Astrocyte (in vitro differentiated cells and primary cell): ENCODE measurements around the gene TAF11L5. TPM values are rescaled to one million over a fixed set of nuclear protein-coding genes. Genes with fewer than 3 reads are reported as not detected.
"Not testable (repeated sequence)": the region's sequence is repeated elsewhere in the genome, so short reads cannot be mapped to it uniquely, and the experiment has no call there.

Source experiments
- DNase-seq: peaks from one replicate; pipeline ENCODE4 v3.0.0-alpha.2; 2010; ENCODE audit warnings: low read depth
- FAIRE-seq: peaks from 2 replicates; lab custom pipeline; 2011; peaks lifted over from hg19 to GRCh38; lab: Jason Lieb, UNC
- H2AFZ ChIP-seq: 2 replicates; pipeline ENCODE4 v1.6.0; 2012; ENCODE audit warnings: low read depth, low read length, inconsistent platforms
- H3K27ac ChIP-seq: 2 replicates; pipeline ENCODE4 v1.5.1; 2011; ENCODE audit warnings: low read depth, low read length, inconsistent platforms
- H3K27me3 ChIP-seq: 2 replicates; pipeline ENCODE4 v1.6.0; 2011; ENCODE audit warnings: low read length, inconsistent platforms; ENCODE audit not compliant: insufficient read depth
- H3K36me3 ChIP-seq: 2 replicates; pipeline ENCODE4 v1.5.1; 2011; ENCODE audit warnings: low read length, inconsistent platforms; ENCODE audit not compliant: insufficient read depth
- H3K4me1 ChIP-seq: 2 replicates; pipeline ENCODE4 v1.5.1; 2011; ENCODE audit warnings: low read length, inconsistent platforms; ENCODE audit not compliant: insufficient read depth
- H3K4me2 ChIP-seq: 2 replicates; pipeline ENCODE4 v1.6.0; 2012; ENCODE audit warnings: low read length, inconsistent platforms
- H3K4me3 ChIP-seq: 2 replicates; pipeline ENCODE4 v1.5.1; 2011; ENCODE audit warnings: low read depth, mild to moderate bottlenecking, low read length, inconsistent platforms; ENCODE audit not compliant: insufficient read depth
- H3K79me2 ChIP-seq: 2 replicates; pipeline ENCODE4 v1.6.0; 2012; ENCODE audit warnings: mild to moderate bottlenecking, low read length, inconsistent platforms; ENCODE audit not compliant: insufficient read depth
- H3K9ac ChIP-seq: 2 replicates; pipeline ENCODE4 v1.6.0; 2012; ENCODE audit warnings: mild to moderate bottlenecking, low read length, inconsistent platforms
- H3K9me3 ChIP-seq: 2 replicates; pipeline ENCODE4 v1.5.1; 2012; ENCODE audit warnings: low read depth, mild to moderate bottlenecking, low read length, inconsistent platforms; ENCODE audit not compliant: insufficient read depth
- H4K20me1 ChIP-seq: 2 replicates; pipeline ENCODE4 v1.6.0; 2012; ENCODE audit warnings: low read length, inconsistent platforms; ENCODE audit not compliant: insufficient read depth
- H3K27ac Mint-ChIP-seq: one replicate; pipeline ENCODE4 v1.8.0; 2021; ENCODE audit warnings: mild to moderate bottlenecking, mixed read lengths; ENCODE audit not compliant: unreplicated experiment
- H3K27me3 Mint-ChIP-seq: one replicate; pipeline ENCODE4 v1.8.0; 2021; ENCODE audit warnings: low read depth, mixed read lengths; ENCODE audit not compliant: unreplicated experiment
- H3K36me3 Mint-ChIP-seq: one replicate; pipeline ENCODE4 v1.8.0; 2021; ENCODE audit warnings: low read depth, mixed read lengths; ENCODE audit not compliant: unreplicated experiment
- H3K4me1 Mint-ChIP-seq: one replicate; pipeline ENCODE4 v1.8.0; 2021; ENCODE audit warnings: low read depth, mixed read lengths; ENCODE audit not compliant: unreplicated experiment
- H3K4me3 Mint-ChIP-seq: one replicate; pipeline ENCODE4 v1.8.0; 2021; ENCODE audit warnings: mild to moderate bottlenecking, moderate library complexity, mixed read lengths; ENCODE audit not compliant: unreplicated experiment
- H3K9me3 Mint-ChIP-seq: one replicate; pipeline ENCODE4 v1.8.0; 2021; ENCODE audit warnings: mild to moderate bottlenecking, mixed read lengths; ENCODE audit not compliant: unreplicated experiment
- total RNA-seq: library from RNA; stranded (reverse); gene quantifications from 2 replicates; pipeline ENCODE4 v1.2.1, GENCODE V29; 2021

The TAF11L5 gene
- total RNA-seq, 1 donor from 2014 or later = not detected

DNA sequence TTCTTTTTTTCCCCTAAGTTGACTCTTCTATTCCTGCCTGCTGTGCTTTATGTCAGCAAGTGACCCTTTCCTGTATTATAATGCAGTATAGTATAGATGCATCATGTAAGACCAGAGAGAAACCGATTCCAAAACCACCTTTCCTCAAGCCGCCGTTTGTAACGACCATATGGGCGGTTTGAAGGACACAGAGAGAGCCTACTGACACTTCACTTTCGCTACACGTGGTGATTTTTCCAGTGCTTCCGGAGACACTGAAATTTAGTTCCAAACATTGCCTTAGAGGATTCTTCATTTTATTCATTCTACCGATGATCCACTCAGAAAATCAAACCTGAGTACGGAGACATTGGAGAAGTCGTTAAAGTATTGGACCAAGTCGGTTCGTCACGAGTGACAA lies 5.5 kb upstream of the TAF11L5 start:
- H3K4me1 ChIP-seq, H3K36me3 Mint-ChIP-seq, H3K4me2 ChIP-seq, H3K9me3 Mint-ChIP-seq, H3K9ac ChIP-seq, H3K4me3 Mint-ChIP-seq, H3K27ac Mint-ChIP-seq, DNase-seq, H3K36me3 ChIP-seq, H3K9me3 ChIP-seq, H4K20me1 ChIP-seq, H3K27ac ChIP-seq, H3K79me2 ChIP-seq, H3K4me1 Mint-ChIP-seq, H2AFZ ChIP-seq, FAIRE-seq, H3K27me3 ChIP-seq, H3K27me3 Mint-ChIP-seq, H3K4me3 ChIP-seq: not testable (repeated sequence)

DNA sequence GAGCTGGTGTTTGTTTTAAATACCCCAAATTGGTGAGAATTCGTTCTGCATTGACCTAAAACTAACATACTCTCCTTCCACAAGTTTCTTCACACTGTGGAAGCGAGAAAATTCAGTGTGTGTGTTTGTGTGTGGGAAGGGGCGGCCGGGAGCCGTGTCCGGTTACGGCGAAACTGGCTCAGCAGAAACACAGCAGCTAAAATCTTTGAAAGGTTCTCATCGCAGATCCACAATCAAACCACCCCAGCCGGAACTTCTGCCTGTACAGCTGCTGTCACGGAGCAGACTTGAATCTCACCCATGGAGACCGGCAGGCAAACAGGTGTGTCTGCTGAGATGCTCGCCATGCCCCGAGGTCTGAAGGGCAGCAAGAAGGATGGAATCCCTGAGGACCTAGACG lies 3.5 kb upstream of the TAF11L5 start, which contains the start of gene TAF11L4:
TSS of gene TAF11L4 (plus strand) at position 301 of the 400 bp plus-strand sequence.
- H3K4me2 ChIP-seq, H3K9ac ChIP-seq, H3K4me1 Mint-ChIP-seq, H3K27ac Mint-ChIP-seq, H3K4me3 Mint-ChIP-seq, H3K9me3 ChIP-seq, H3K4me3 ChIP-seq, H3K27me3 ChIP-seq, FAIRE-seq, H3K9me3 Mint-ChIP-seq, H2AFZ ChIP-seq, H3K36me3 ChIP-seq, H3K4me1 ChIP-seq, H3K27me3 Mint-ChIP-seq, DNase-seq, H4K20me1 ChIP-seq, H3K36me3 Mint-ChIP-seq, H3K79me2 ChIP-seq, H3K27ac ChIP-seq: not testable (repeated sequence)

DNA sequence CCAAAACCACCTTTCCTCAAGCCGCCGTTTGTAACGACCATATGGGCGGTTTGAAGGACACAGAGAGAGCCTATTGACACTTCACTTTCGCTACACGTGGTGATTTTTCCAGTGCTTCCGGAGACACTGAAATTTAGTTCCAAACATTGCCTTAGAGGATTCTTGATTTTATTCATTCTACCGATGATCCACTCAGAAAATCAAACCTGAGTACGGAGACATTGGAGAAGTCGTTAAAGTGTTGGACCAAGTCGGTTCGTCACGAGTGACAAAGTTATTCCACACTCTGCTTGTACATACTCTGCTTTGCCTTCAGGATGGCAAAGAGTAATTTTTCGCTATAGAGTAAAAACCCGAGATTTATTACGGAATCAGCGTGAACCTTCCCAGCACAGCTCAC lies 1.5 kb downstream of the TAF11L5 start:
- not testable (repeated sequence) for H3K27ac ChIP-seq, FAIRE-seq, H3K4me1 ChIP-seq, H3K27ac Mint-ChIP-seq, H3K4me3 ChIP-seq, H3K9me3 Mint-ChIP-seq, H3K9me3 ChIP-seq, H3K27me3 Mint-ChIP-seq, H3K4me1 Mint-ChIP-seq, H4K20me1 ChIP-seq, H3K36me3 Mint-ChIP-seq, H3K4me3 Mint-ChIP-seq, H3K9ac ChIP-seq, H2AFZ ChIP-seq, H3K4me2 ChIP-seq, H3K79me2 ChIP-seq, H3K36me3 ChIP-seq, H3K27me3 ChIP-seq
- DNase-seq = peak; percentile 23

DNA sequence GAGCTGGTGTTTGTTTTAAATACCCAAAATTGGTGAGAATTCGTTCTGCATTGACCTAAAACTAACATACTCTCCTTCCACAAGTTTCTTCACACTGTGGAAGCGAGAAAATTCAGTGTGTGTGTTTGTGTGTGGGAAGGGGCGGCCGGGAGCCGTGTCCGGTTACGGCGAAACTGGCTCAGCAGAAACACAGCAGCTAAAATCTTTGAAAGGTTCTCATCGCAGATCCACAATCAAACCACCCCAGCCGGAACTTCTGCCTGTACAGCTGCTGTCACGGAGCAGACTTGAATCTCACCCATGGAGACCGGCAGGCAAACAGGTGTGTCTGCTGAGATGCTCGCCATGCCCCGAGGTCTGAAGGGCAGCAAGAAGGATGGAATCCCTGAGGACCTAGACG lies 3.3 kb downstream of the TAF11L5 start, which contains the start of gene TAF11L6:
TSS of gene TAF11L6 (plus strand) at position 301 of the 400 bp plus-strand sequence.
- H3K9ac ChIP-seq, H3K9me3 ChIP-seq, H3K4me3 Mint-ChIP-seq, FAIRE-seq, H3K27me3 ChIP-seq, H3K27me3 Mint-ChIP-seq, H3K4me1 ChIP-seq, H3K4me1 Mint-ChIP-seq, H4K20me1 ChIP-seq, H3K79me2 ChIP-seq, H3K27ac Mint-ChIP-seq, H3K36me3 Mint-ChIP-seq, H3K36me3 ChIP-seq, H3K9me3 Mint-ChIP-seq, H3K4me3 ChIP-seq, H3K27ac ChIP-seq, H2AFZ ChIP-seq, DNase-seq, H3K4me2 ChIP-seq: not testable (repeated sequence)

Other genes with a start within 250 kb of the TAF11L5 start
- gene TAF11L2, start 27.0 kb upstream of the TAF11L5 start, total RNA-seq = not detected in 2 replicates
- gene TAF11L3, start 6.9 kb upstream of the TAF11L5 start, total RNA-seq = not detected in 2 replicates
- gene TAF11L4, start 3.4 kb upstream of the TAF11L5 start, total RNA-seq = not detected in 2 replicates
- gene TAF11L6, start 3.4 kb downstream of the TAF11L5 start, total RNA-seq = not detected in 2 replicates
- gene TAF11L7, start 60.5 kb downstream of the TAF11L5 start, total RNA-seq = not detected in 2 replicates
- gene TAF11L8, start 65.7 kb downstream of the TAF11L5 start, total RNA-seq = not detected in 2 replicates
- not detected in 2 replicates for gene TAF11L9, start 69.2 kb downstream of the TAF11L5 start, total RNA-seq
- not detected in 2 replicates for gene TAF11L10, start 72.6 kb downstream of the TAF11L5 start, total RNA-seq
- 0.41 TPM in 1 of 2 replicates, not detected in the other for gene TAF11L11, start 78.9 kb downstream of the TAF11L5 start, total RNA-seq
- gene TAF11L12, start 85.2 kb downstream of the TAF11L5 start, total RNA-seq = 0.34 TPM in 1 of 2 replicates, not detected in the other
- not detected in 2 replicates for gene TAF11L13, start 106.9 kb downstream of the TAF11L5 start, total RNA-seq
- 0.41 TPM in 1 of 2 replicates, not detected in the other for gene TAF11L14, start 109.2 kb downstream of the TAF11L5 start, total RNA-seq